K562 (cell line): ENCODE data around the gene PLXDC1. TPM values are rescaled to one million over a fixed set of nuclear protein-coding genes. Genes with fewer than 3 reads are reported as not detected.
A peak's percentile ranks its signal among the peaks of the same experiment; 100 is the strongest.

Experiments used
- ARID1B ChIP-seq: fragments of 450-650 bp; IDR thresholded peaks from 2 replicates; pipeline ENCODE4 v1.6.1; 2016; ENCODE audit warnings: antibody characterized with exemption, mild to moderate bottlenecking, inconsistent platforms
- ATF3 ChIP-seq, 2 experiments: fragments of 450-650 bp in 1 of 2; sonication (generic) in 1 of 2; formaldehyde crosslinking in 1 of 2; IDR thresholded peaks in 1 of 2; conservative IDR thresholded peaks in 1 of 2; 2 replicates each; pipeline versions ENCODE4 v1.6.1 to v1.8.1; 2016 to 2023; ENCODE audit warnings: mild to moderate bottlenecking in 2 of 2, moderate library complexity in 2 of 2, inconsistent platforms in 1 of 2, missing genetic modification reagents in 1 of 2
- DEAF1 ChIP-seq: fragments of 450-650 bp; formaldehyde crosslinking; IDR thresholded peaks from 2 replicates; pipeline ENCODE4 v1.4.0; 2020; ENCODE audit warnings: mild to moderate bottlenecking, moderate library complexity
- HOXB6 ChIP-seq: fragments of 250-450 bp; sonication (Bioruptor Pico); IDR thresholded peaks from 2 replicates; pipeline ENCODE4 v1.5.1; 2022; ENCODE audit warnings: mild to moderate bottlenecking, borderline replicate concordance
- IRF9 ChIP-seq: fragments of 450-650 bp; IDR thresholded peaks from 2 replicates; pipeline ENCODE4 v1.6.1; 2016; ENCODE audit warnings: missing biosample characterization, missing genetic modification characterization
- MAZ ChIP-seq, 2 experiments: fragments of 450-650 bp in 1 of 2; sonication (generic) in 1 of 2; formaldehyde crosslinking; IDR thresholded peaks in 1 of 2; conservative IDR thresholded peaks in 1 of 2; 2 replicates each; pipeline versions ENCODE4 v1.4.0 to v1.5.0; 2020; ENCODE audit warnings: mild to moderate bottlenecking in 1 of 2, missing genetic modification reagents in 1 of 2
- MTA1 ChIP-seq: fragments of 450-650 bp; IDR thresholded peaks from 2 replicates; pipeline ENCODE4 v1.6.1; 2017; ENCODE audit warnings: borderline replicate concordance
- STAG1 ChIP-seq: sonication (generic); formaldehyde crosslinking; IDR thresholded peaks from 2 replicates; pipeline ENCODE4 v1.5.0; 2020; ENCODE audit warnings: missing genetic modification reagents, borderline replicate concordance
- TBL1XR1 ChIP-seq, 2 experiments: IDR thresholded peaks; 2 replicates each; pipeline ENCODE4 v1.6.1; 2012; ENCODE audit warnings: improper control_type of control experiment in 2 of 2, low read length in 2 of 2, mild to moderate bottlenecking in 1 of 2
- ZBTB40 ChIP-seq, 2 experiments: fragments of 450-650 bp in 1 of 2; sonication (generic) in 1 of 2; formaldehyde crosslinking in 1 of 2; IDR thresholded peaks; 2 replicates each; pipeline versions ENCODE4 v1.7.1 to v1.9.0; 2016 to 2022; ENCODE audit warnings: inconsistent platforms in 1 of 2, mild to moderate bottlenecking in 1 of 2, missing genetic modification reagents in 1 of 2
- ZFP1 ChIP-seq: fragments of 450-650 bp; formaldehyde crosslinking; IDR thresholded peaks from 2 replicates; pipeline ENCODE4 v1.4.0; 2020; ENCODE audit warnings: mild to moderate bottlenecking, mixed read lengths
- ZNF23 ChIP-seq: fragments of 250-450 bp; sonication (Bioruptor Pico); IDR thresholded peaks from 2 replicates; pipeline ENCODE4 v1.4.0; 2020; ENCODE audit warnings: mild to moderate bottlenecking
- ZNF253 ChIP-seq: fragments of 250-450 bp; sonication (Bioruptor Pico); conservative IDR thresholded peaks from 2 replicates; pipeline ENCODE4 v1.6.1; 2021; ENCODE audit warnings: mild to moderate bottlenecking
- polyA plus RNA-seq, 8 experiments: library from polyadenylated mRNA; depleted of rRNA in 4 of 8; stranded (reverse) in 5 of 8; unstranded in 3 of 8; fragments of >200 nt; fragmentation: Nextera tagmentation in 2 of 8; fragmentation: Illumina TruSeq in 1 of 8; extraction: Ambion mirVana in 2 of 8; extraction: Trizol in 1 of 8; gene quantifications; 2 replicates each; pipeline versions ENCODE4 v1.2.1 to v1.2.3, GENCODE V29; 2011 to 2014; ENCODE audit warnings: inconsistent platforms in 1 of 8, missing spikeins in 1 of 8
- total RNA-seq, 7 experiments: library from RNA; depleted of rRNA in 6 of 7; stranded (reverse); fragments of >200 nt in 6 of 7; fragmentation: Illumina TruSeq in 2 of 7; extraction: Trizol in 2 of 7; gene quantifications; 2 replicates each; pipeline versions ENCODE4 v1.2.1 to v1.2.3, GENCODE V29; 2011 to 2021; ENCODE audit warnings: low replicate concordance in 1 of 7

The PLXDC1 gene
- total and polyA plus RNA-seq, 9 of the 15 experiments (the other 6 are each of a cell fraction or from before 2014, with no cell fraction given): not detected

GRCh38 chr17:39153599-39154051, 2.2 kb upstream of the PLXDC1 start (continued):
- no peak for TF ChIP-seq ATF3 (IDR thresholded peaks at IDR 0.05)
- no peak for TF ChIP-seq ATF3 (CRISPR knock-in tag; conservative IDR thresholded peaks at IDR 0.05)
- TF ChIP-seq TBL1XR1 (IDR thresholded peaks at IDR 0.05; ENCODE audit: low read length in 2 of 2): peak in 1 of 2 experiments; percentile 93; a peak in 2 of 4 replicates
- no peak for TF ChIP-seq HOXB6 (CRISPR knock-in tag)
- no peak for TF ChIP-seq STAG1
- TF ChIP-seq ZNF23 (CRISPR knock-in tag): no peak
- no peak for TF ChIP-seq ARID1B
- TF ChIP-seq ZBTB40 (IDR thresholded peaks at IDR 0.05): peak; percentile 85
- no peak for TF ChIP-seq ZBTB40 (CRISPR knock-in tag; IDR thresholded peaks at IDR 0.05)
- TF ChIP-seq MAZ (CRISPR knock-in tag; conservative IDR thresholded peaks at IDR 0.05 in 1 of 2, IDR thresholded peaks at IDR 0.05 in 1 of 2): peak in 1 of 2 experiments; percentile 8; a peak in 1 of 4 replicates
- TF ChIP-seq ZFP1 (CRISPR knock-in tag): no peak
- no peak for TF ChIP-seq ZNF253 (CRISPR knock-in tag)
- no peak for TF ChIP-seq DEAF1 (CRISPR knock-in tag)
- TF ChIP-seq MTA1: no peak; the same call in 1 of the 2 replicates
- TF ChIP-seq IRF9: no peak
